ENCODE results near the gene KLHL18. TPM values are rescaled to one million over a fixed set of nuclear protein-coding genes. Genes with fewer than 3 reads are reported as not detected.
"Not testable (repeated sequence)": the region's sequence is repeated elsewhere in the genome, so short reads cannot be mapped to it uniquely, and the experiment has no call there.

The KLHL18 gene
- total RNA-seq, 1 experiment from 2014 or later = 36.6 TPM

DNA sequence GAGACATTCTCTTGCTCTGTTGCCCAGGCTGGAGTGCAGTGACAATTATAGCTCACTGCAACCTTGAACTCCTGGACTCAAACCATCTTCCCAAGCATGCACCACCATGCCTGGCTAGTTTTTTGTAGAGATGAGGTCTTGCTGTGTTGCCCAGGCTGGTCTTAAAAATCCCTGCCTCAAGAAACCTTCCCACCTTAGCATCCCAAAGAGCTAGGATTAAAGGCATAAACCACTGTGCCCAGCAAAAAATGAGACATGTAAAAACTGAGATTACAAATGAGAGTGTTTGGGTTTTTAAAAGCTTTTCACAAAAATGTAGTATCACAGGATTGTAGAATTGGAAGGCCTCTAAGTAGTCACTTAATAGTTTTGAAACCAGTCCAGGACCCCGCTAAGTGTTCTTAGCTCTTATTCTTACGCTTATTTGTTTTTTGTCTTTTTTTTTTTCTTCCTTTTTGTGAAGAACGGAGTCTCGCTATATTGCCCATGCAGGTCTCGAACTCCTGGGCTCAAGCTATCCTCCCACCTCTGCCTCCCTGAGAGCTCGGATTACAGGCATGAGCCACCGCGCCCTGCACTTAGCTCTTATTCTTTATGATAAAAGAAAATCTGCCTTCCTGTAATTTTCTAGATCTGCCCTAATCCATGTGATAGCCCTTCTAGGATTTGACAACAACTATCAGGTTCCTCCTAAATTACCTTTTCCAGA is 31.5 kb downstream of the KLHL18 start:
- POLR2A ChIA-PET = interaction anchor here (0.6 to 1.6 kb wide), 6 partner anchors 17 to 1563 kb away, joined by 3 to 11 read pairs (median 4); partner anchors contain the start of genes KIF9, KLHL18, PTPN23 and SETD2
- no peaks in the 10 kb centered on the region for H3K9me3 Mint-ChIP-seq (ENCODE audit: unreplicated experiment)
- no TSS peak for BruUV-seq (replicated peaks)

GRCh38 chr3:47315069-47315647 is 32.4 kb downstream of the KLHL18 start:
- no TSS peak for BruUV-seq (replicated peaks)
- peaks cover 10% of the 10 kb centered on the region for H3K36me3 Mint-ChIP-seq (ENCODE audit: insufficient read depth, unreplicated experiment)
- no peak overlapping the region for H3K4me3 Mint-ChIP-seq (ENCODE audit: unreplicated experiment)
- CTCF ChIA-PET = interaction anchor here (0.8 kb wide), 1 partner anchor 11 kb away, joined by 3 read pairs; no protein-coding TSS in a partner anchor
- H3K9me3 Mint-ChIP-seq (ENCODE audit: unreplicated experiment) = no peaks in the 10 kb centered on the region
- POLR2A ChIA-PET = interaction anchor here (1.1 to 1.6 kb wide), 3 partner anchors 24 to 151 kb away, joined by 3 to 5 read pairs (median 5); partner anchors contain the start of genes PTPN23 and SETD2
- no peak for TF ChIP-seq CTCF (IDR thresholded peaks at IDR 0.05; ENCODE audit: unreplicated experiment)
- H3K27ac Mint-ChIP-seq (ENCODE audit: low read depth, unreplicated experiment) = no peak overlapping the region
- intact Hi-C loops (cut with micrococcal nuclease) = no loop called here
- no peak for DNase-seq (ENCODE audit: unreplicated experiment)
- peaks cover 31% of the 10 kb centered on the region for H3K4me1 Mint-ChIP-seq (ENCODE audit: insufficient read depth, unreplicated experiment)
- no peaks in the 10 kb centered on the region for H3K27me3 Mint-ChIP-seq (ENCODE audit: insufficient read depth, unreplicated experiment)

More for the DNA sequence above, 31.5 kb downstream of the KLHL18 start:
- Mint-ChIP-seq H3K4me3 (ENCODE audit: unreplicated experiment) (no peak overlapping the region), H3K27me3 (ENCODE audit: insufficient read depth, unreplicated experiment) (no peaks in the 10 kb centered on the region), H3K4me1 (ENCODE audit: insufficient read depth, unreplicated experiment) (peaks cover 30% of the 10 kb centered on the region), H3K27ac (ENCODE audit: low read depth, unreplicated experiment) (peak overlapping the region; percentile 61), H3K36me3 (ENCODE audit: insufficient read depth, unreplicated experiment) (peaks cover 4% of the 10 kb centered on the region)
- TF ChIP-seq CTCF (IDR thresholded peaks at IDR 0.05; ENCODE audit: unreplicated experiment) = no peak
- no peak for DNase-seq (ENCODE audit: unreplicated experiment)
- intact Hi-C loops (cut with micrococcal nuclease) = no loop called here
- CTCF ChIA-PET = interaction anchor here (0.6 to 1.4 kb wide), 8 partner anchors 9 to 936 kb away, joined by 3 to 7 read pairs (median 4); no protein-coding TSS in a partner anchor

DNA sequence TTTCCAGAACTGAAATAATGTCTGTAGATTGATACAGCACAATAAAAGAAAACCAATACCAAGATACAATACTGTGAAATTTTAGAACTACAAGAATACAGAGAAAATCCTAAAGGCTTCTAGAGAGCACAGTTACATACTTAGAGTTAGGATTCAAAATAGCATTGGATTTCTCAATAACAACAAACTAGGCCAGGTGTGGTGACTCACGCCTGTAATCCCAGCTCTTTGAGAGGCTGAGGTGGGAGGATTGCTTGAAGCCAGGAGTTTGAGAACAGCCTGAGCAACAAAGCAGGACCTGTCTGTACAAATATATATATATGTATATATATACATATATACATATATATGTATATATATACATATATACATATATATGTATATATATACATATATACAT is 33.4 kb downstream of the KLHL18 start:
- H3K9me3 Mint-ChIP-seq (ENCODE audit: unreplicated experiment); H3K27ac Mint-ChIP-seq (ENCODE audit: low read depth, unreplicated experiment); POLR2A ChIA-PET; H3K4me3 Mint-ChIP-seq (ENCODE audit: unreplicated experiment); H3K27me3 Mint-ChIP-seq (ENCODE audit: insufficient read depth, unreplicated experiment); BruUV-seq (replicated peaks); intact Hi-C loops (cut with micrococcal nuclease): not testable (repeated sequence)
- CTCF ChIA-PET = interaction anchor here (0.6 to 0.7 kb wide), 3 partner anchors 8 to 367 kb away, joined by 3 to 6 read pairs (median 3); no protein-coding TSS in a partner anchor
- peaks cover 31% of the 10 kb centered on the region for H3K4me1 Mint-ChIP-seq (ENCODE audit: insufficient read depth, unreplicated experiment)
- DNase-seq (ENCODE audit: unreplicated experiment) = peak; percentile 47
- peaks cover 20% of the 10 kb centered on the region for H3K36me3 Mint-ChIP-seq (ENCODE audit: insufficient read depth, unreplicated experiment)

- Mint-ChIP-seq H3K9me3 (ENCODE audit: unreplicated experiment) (no peaks in the 10 kb centered on the region), H3K4me3 (ENCODE audit: unreplicated experiment) (no peak overlapping the region), H3K27me3 (ENCODE audit: insufficient read depth, unreplicated experiment) (no peaks in the 10 kb centered on the region), H3K36me3 (ENCODE audit: insufficient read depth, unreplicated experiment) (peaks cover 34% of the 10 kb centered on the region), H3K27ac (ENCODE audit: low read depth, unreplicated experiment) (peak overlapping the region; percentile 33), H3K4me1 (ENCODE audit: insufficient read depth, unreplicated experiment) (peaks cover 40% of the 10 kb centered on the region)
- intact Hi-C loops (cut with micrococcal nuclease) = no loop called here
- TF ChIP-seq CTCF (IDR thresholded peaks at IDR 0.05; ENCODE audit: unreplicated experiment) = no peak
- no TSS peak for BruUV-seq (replicated peaks)
- DNase-seq (ENCODE audit: unreplicated experiment) = no peak
- POLR2A ChIA-PET = interaction anchor here (1.0 kb wide), 2 partner anchors 15 to 36 kb away, joined by 3 to 6 read pairs; partner anchors contain the start of genes KIF9 and KLHL18
- CTCF ChIA-PET = interaction anchor here (0.6 to 1.3 kb wide), 4 partner anchors 38 to 452 kb away, joined by 3 to 7 read pairs (median 4); no protein-coding TSS in a partner anchor
These were observed 36.2 kb downstream of the KLHL18 start for GRCh38 chr3:47318916-47319315.

Data from MCF 10A (cell line).